H1 (cell line): ENCODE measurements around the gene ANO6. TPM values are rescaled to one million over a fixed set of nuclear protein-coding genes. Genes with fewer than 3 reads are reported as not detected.

Source experiments
- CTCF ChIA-PET: fragments of 300-600 bp; sonication (Branson Sonifier 250); formaldehyde crosslinking; loops from one replicate; lab custom pipeline; 2021; ENCODE audit not compliant: partially characterized antibody; lab: Charles Lee
- POLR2A ChIA-PET: fragments of 300-600 bp; sonication (Branson Sonifier 250); formaldehyde crosslinking; loops from one replicate; lab custom pipeline; 2021; ENCODE audit warnings: inconsistent platforms; ENCODE audit not compliant: partially characterized antibody; lab: Charles Lee
- DNase-seq, 2 experiments: peaks; one replicate each; pipeline versions ENCODE4 v3.0.0 to v3.0.0-alpha.2; 2010 to 2022; ENCODE audit warnings: low spot score in 2 of 2, low read depth in 1 of 2, mixed read lengths in 1 of 2
- FAIRE-seq: peaks from 2 replicates; lab custom pipeline; 2011; peaks lifted over from hg19 to GRCh38; lab: Jason Lieb, UNC
- H2AFZ ChIP-seq: 2 replicates; pipeline ENCODE4 v1.8.1; 2012; ENCODE audit warnings: low read length, inconsistent platforms
- H2AK5ac ChIP-seq: 2 replicates; pipeline ENCODE4 v1.6.1; 2013; ENCODE audit warnings: low read depth, low read length
- H2BK120ac ChIP-seq: replicated peaks from 2 replicates; pipeline ENCODE3; 2013; ENCODE audit warnings: low read depth, low read length, inconsistent platforms
- H2BK12ac ChIP-seq: 2 replicates; pipeline ENCODE4 v1.6.1; 2013; ENCODE audit warnings: low read depth, low read length
- H2BK15ac ChIP-seq: 2 replicates; pipeline ENCODE4 v1.6.1; 2013; ENCODE audit warnings: low read length
- H2BK20ac ChIP-seq: 2 replicates; pipeline ENCODE4 v1.6.1; 2013; ENCODE audit warnings: low read length
- H2BK5ac ChIP-seq: 2 replicates; pipeline ENCODE4 v1.6.1; 2013; ENCODE audit warnings: low read depth, low read length
- H3K14ac ChIP-seq: 2 replicates; pipeline ENCODE4 v1.6.1; 2013; ENCODE audit warnings: inconsistent platforms; ENCODE audit not compliant: insufficient read length
- H3K18ac ChIP-seq: 2 replicates; pipeline ENCODE4 v1.6.1; 2013; ENCODE audit warnings: low read length; ENCODE audit errors: extremely low read depth
- H3K23ac ChIP-seq: 2 replicates; pipeline ENCODE4 v1.6.1; 2013; ENCODE audit warnings: inconsistent platforms; ENCODE audit not compliant: insufficient read length
- H3K23me2 ChIP-seq: 2 replicates; pipeline ENCODE4 v1.6.1; 2013; ENCODE audit warnings: low read depth, low read length
- H3K27ac ChIP-seq: 2 replicates; pipeline ENCODE4 v1.6.1; 2011; ENCODE audit warnings: low read depth, low read length, inconsistent platforms
- H3K27me3 ChIP-seq, 4 experiments: replicated peaks in 1 of 4; 1 replicate in 1 of 4; 2 replicates in 3 of 4; pipeline versions ENCODE4 v1.6.1 to v1.8.1; 2011 to 2013; ENCODE audit warnings: low read length in 3 of 4, mild to moderate bottlenecking in 3 of 4, inconsistent platforms in 2 of 4, mixed read lengths in 2 of 4, moderate library complexity in 1 of 4; ENCODE audit not compliant: control insufficient read depth in 3 of 4, insufficient read depth in 3 of 4; ENCODE audit errors: extremely low read depth in 1 of 4
- H3K36me3 ChIP-seq, 4 experiments: 2 replicates each; pipeline versions ENCODE4 v1.6.1 to v1.8.1; 2011 to 2013; ENCODE audit warnings: mild to moderate bottlenecking in 4 of 4, low read length in 3 of 4, moderate library complexity in 2 of 4, control low read depth in 1 of 4, inconsistent platforms in 1 of 4; ENCODE audit not compliant: insufficient read depth in 4 of 4, control insufficient read depth in 2 of 4
- H3K4ac ChIP-seq: replicated peaks from 2 replicates; pipeline ENCODE3; 2013; ENCODE audit warnings: low read length, low read depth, mixed read lengths, inconsistent platforms; ENCODE audit not compliant: insufficient read length
- H3K4me1 ChIP-seq, 4 experiments: replicated peaks in 1 of 4; 1 replicate in 1 of 4; 2 replicates in 3 of 4; pipeline versions ENCODE4 v1.6.1 to v1.8.1; 2011 to 2013; ENCODE audit warnings: low read length in 3 of 4, inconsistent platforms in 2 of 4, mixed read lengths in 1 of 4; ENCODE audit not compliant: insufficient read depth in 4 of 4, control insufficient read depth in 3 of 4
- H3K4me2 ChIP-seq, 2 experiments: 2 replicates each; pipeline versions ENCODE4 v1.6.1 to v1.8.1; 2011 to 2013; ENCODE audit warnings: low read depth in 2 of 2, low read length in 2 of 2, control low read depth in 1 of 2, inconsistent platforms in 1 of 2, mild to moderate bottlenecking in 1 of 2; ENCODE audit not compliant: insufficient read depth in 1 of 2
- H3K4me3 ChIP-seq, 4 experiments: fragments of 200-600, 300-600 bp in 1 of 4; sonication (generic), shearing (Covaris generic), sonication (Bioruptor Twin) in 1 of 4; 2 replicates each; pipeline versions ENCODE4 v1.5.1 to v1.8.1; 2011 to 2016; ENCODE audit warnings: low read length in 4 of 4, low read depth in 3 of 4, control low read depth in 2 of 4, inconsistent platforms in 2 of 4, mild to moderate bottlenecking in 2 of 4, mixed read lengths in 1 of 4, moderate library complexity in 1 of 4; ENCODE audit not compliant: insufficient read depth in 2 of 4; ENCODE audit errors: extremely low read depth in 1 of 4
- H3K56ac ChIP-seq: replicated peaks from 2 replicates; pipeline ENCODE3; 2013; ENCODE audit warnings: low read depth, mild to moderate bottlenecking, mixed read lengths, low read length, inconsistent platforms; ENCODE audit not compliant: insufficient read length
- H3K79me1 ChIP-seq: 2 replicates; pipeline ENCODE4 v1.6.1; 2013; ENCODE audit warnings: low read depth, low read length, control low read depth
- H3K79me2 ChIP-seq, 2 experiments: 2 replicates each; pipeline versions ENCODE4 v1.6.1 to v1.8.1; 2012 to 2013; ENCODE audit warnings: low read length in 2 of 2, mild to moderate bottlenecking in 2 of 2, inconsistent platforms in 1 of 2; ENCODE audit not compliant: insufficient read depth in 2 of 2, control insufficient read depth in 1 of 2
- H3K9ac ChIP-seq, 4 experiments: replicated peaks in 1 of 4; 1 replicate in 1 of 4; 2 replicates in 3 of 4; pipeline versions ENCODE4 v1.6.1 to v1.8.1; 2011 to 2013; ENCODE audit warnings: low read depth in 3 of 4, low read length in 3 of 4, control low read depth in 2 of 4, mild to moderate bottlenecking in 2 of 4, moderate library complexity in 2 of 4, inconsistent platforms in 1 of 4; ENCODE audit errors: extremely low read depth in 1 of 4
- H3K9me3 ChIP-seq, 2 experiments: 2 replicates each; pipeline versions ENCODE4 v1.6.1 to v1.8.1; 2012 to 2013; ENCODE audit warnings: mild to moderate bottlenecking in 2 of 2, moderate library complexity in 2 of 2, control low read depth in 1 of 2, inconsistent platforms in 1 of 2, low read depth in 1 of 2, low read length in 1 of 2, mixed read lengths in 1 of 2; ENCODE audit not compliant: insufficient read depth in 2 of 2
- H4K20me1 ChIP-seq, 2 experiments: replicated peaks in 1 of 2; 2 replicates each; pipeline versions ENCODE3 to v1.8.1; 2011 to 2013; ENCODE audit warnings: inconsistent platforms in 2 of 2, low read length in 2 of 2, mild to moderate bottlenecking in 1 of 2; ENCODE audit not compliant: insufficient read depth in 2 of 2, control insufficient read depth in 1 of 2
- H4K5ac ChIP-seq: 2 replicates; pipeline ENCODE4 v1.6.1; 2013; ENCODE audit warnings: low read length, low read depth, mixed read lengths, inconsistent platforms; ENCODE audit not compliant: insufficient read length
- H4K8ac ChIP-seq: 2 replicates; pipeline ENCODE4 v1.8.0; 2013; ENCODE audit warnings: mild to moderate bottlenecking, moderate library complexity, low read length, inconsistent platforms; ENCODE audit not compliant: insufficient read depth; ENCODE audit errors: extremely low read depth
- H4K91ac ChIP-seq: replicated peaks from 2 replicates; pipeline ENCODE3; 2013; ENCODE audit warnings: low read length, mixed read lengths, inconsistent platforms; ENCODE audit not compliant: insufficient read length
- BACH1 ChIP-seq: IDR thresholded peaks from 2 replicates; pipeline ENCODE4 v1.6.1; 2012; ENCODE audit warnings: low read length, improper control_type of control experiment
- BCL11A ChIP-seq, 2 experiments: IDR thresholded peaks; one replicate each; pipeline ENCODE4 v1.6.1; 2011; ENCODE audit warnings: low read depth in 2 of 2, low read length in 2 of 2, mild to moderate bottlenecking in 2 of 2
- CBX8 ChIP-seq: fragments of 300-800, 300-1000 bp; sonication (generic); IDR thresholded peaks from 2 replicates; pipeline ENCODE4 v1.7.1; 2016; ENCODE audit warnings: low read depth, low read length, borderline replicate concordance
- E2F6 ChIP-seq: IDR thresholded peaks from 2 replicates; pipeline ENCODE4 v1.6.1; 2012; ENCODE audit warnings: inconsistent platforms
- EGR1 ChIP-seq: IDR thresholded peaks from 2 replicates; pipeline ENCODE4 v1.6.1; 2011; ENCODE audit warnings: low read depth, low read length, borderline replicate concordance
- GTF2F1 ChIP-seq: IDR thresholded peaks from 2 replicates; pipeline ENCODE4 v1.6.1; 2012; ENCODE audit warnings: low read depth, low read length, improper control_type of control experiment, borderline replicate concordance
- HDAC2 ChIP-seq, 2 experiments: fragments of 300-600 bp in 1 of 2; sonication (generic) in 1 of 2; IDR thresholded peaks; 2 replicates each; pipeline ENCODE4 v1.6.1; 2011 to 2012; ENCODE audit warnings: low read depth in 2 of 2, low read length in 2 of 2, mild to moderate bottlenecking in 2 of 2, moderate library complexity in 2 of 2, borderline replicate concordance in 1 of 2, inconsistent platforms in 1 of 2
- KDM1A ChIP-seq: fragments of 200-600, 300-600 bp; sonication (generic); IDR thresholded peaks from 2 replicates; pipeline ENCODE4 v1.7.1; 2016; ENCODE audit warnings: mild to moderate bottlenecking, low read length, borderline replicate concordance
- NANOG ChIP-seq: IDR thresholded peaks from 2 replicates; pipeline ENCODE4 v1.6.1; 2011; ENCODE audit warnings: low read length, low read depth, mild to moderate bottlenecking, inconsistent platforms; ENCODE audit not compliant: insufficient read depth, poor library complexity, severe bottlenecking
- SAP30 ChIP-seq: fragments of 300-600 bp; sonication (generic); IDR thresholded peaks from 2 replicates; pipeline ENCODE4 v1.7.1; 2012; ENCODE audit warnings: low read length, moderate library complexity, mild to moderate bottlenecking, inconsistent platforms; ENCODE audit not compliant: insufficient read depth, insufficient replicate concordance
- SUZ12 ChIP-seq: fragments of 200-600 bp; sonication (generic); IDR thresholded peaks from 2 replicates; pipeline ENCODE4 v1.6.1; 2012; ENCODE audit warnings: mild to moderate bottlenecking, inconsistent platforms, low read length, moderate library complexity, mixed read lengths
- TAF1 ChIP-seq: IDR thresholded peaks from 2 replicates; pipeline ENCODE4 v1.6.1; 2011; ENCODE audit warnings: mild to moderate bottlenecking, low read depth, low read length
- TAF7 ChIP-seq: optimal IDR thresholded peaks from 2 replicates; pipeline ENCODE3; 2011; ENCODE audit warnings: low read depth, mild to moderate bottlenecking, inconsistent platforms, low read length, moderate library complexity, borderline replicate concordance
- WGBS, 2 experiments: shearing (Covaris generic) in 1 of 2; methylation state at CpG; one replicate each; pipeline versions ENCODE4 v1.1.6 to v1.1.7; 2013 to 2015; ENCODE audit warnings: low lambda C conversion rate in 2 of 2, mixed read lengths in 2 of 2, inconsistent platforms in 1 of 2, low coverage in 1 of 2, missing lambda C conversion rate in 1 of 2; ENCODE audit not compliant: insufficient replicate concordance in 2 of 2, insufficient coverage in 1 of 2, insufficient read length in 1 of 2; ENCODE audit errors: extremely low coverage in 1 of 2, missing lambda C conversion rate in 1 of 2; 5-methylcytosine and 5-hydroxymethylcytosine counted together
- polyA plus RNA-seq, 7 experiments: library from polyadenylated mRNA; depleted of rRNA in 3 of 7; stranded (reverse) in 5 of 7; unstranded in 2 of 7; fragments of >200 nt in 5 of 7; fragments of 200-250 nt in 2 of 7; gene quantifications; 1 replicate in 5 of 7; 2 replicates in 1 of 7; 4 replicates in 1 of 7; pipeline versions ENCODE4 v1.2.1 to v1.2.3, GENCODE V29; 2011 to 2013; ENCODE audit warnings: missing spikeins in 2 of 7, mixed read lengths in 2 of 7
- total RNA-seq: library from RNA; stranded (reverse); fragmentation: NEBNext Ultra II Directional; extraction: Animal tissue kit (Norgen Biotek cat#: 25700); gene quantifications from 2 replicates; pipeline ENCODE4 v1.2.1, GENCODE V29; 2021

ANO6 gene
- total and polyA plus RNA-seq, 2 of the 8 experiments (the other 6 are each of a cell fraction or from before 2014, with no cell fraction given) = 15.1 to 39.7 TPM

DNA sequence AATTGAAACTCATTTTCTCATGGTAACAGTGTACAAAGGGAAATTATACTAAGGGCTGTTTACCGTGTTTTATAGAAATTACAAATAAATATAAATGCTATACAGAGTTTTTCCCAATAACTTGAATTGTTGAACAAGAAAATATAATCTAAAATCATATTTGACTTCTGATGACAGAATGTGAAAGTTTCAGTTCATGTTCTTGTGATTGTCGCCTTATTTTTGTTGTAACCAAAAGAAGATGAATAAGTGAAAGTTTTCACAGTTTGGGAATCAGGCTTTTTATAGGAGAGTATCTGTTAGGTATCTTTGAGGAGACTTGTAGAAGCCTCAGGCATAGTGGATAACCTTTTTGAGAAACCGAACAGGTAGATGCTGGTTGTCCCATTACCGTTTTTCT, 28.1 kb downstream of the ANO6 start:
- Histone ChIP-seq H3K9me3 (no peaks in the 10 kb centered on the region; a peak in 1 of 4 replicates), H3K27me3 (no peaks in the 10 kb centered on the region), H3K14ac (no peak overlapping the region), H3K4ac (no peak overlapping the region), H2BK120ac (no peak overlapping the region), H2BK15ac (no peak overlapping the region), H3K18ac (no peak overlapping the region), H3K56ac (no peak overlapping the region), H3K36me3 (no peaks in the 10 kb centered on the region), H4K5ac (no peak overlapping the region), H2AFZ (no peak overlapping the region), H2BK20ac (no peak overlapping the region), H3K27ac (no peak overlapping the region), H3K79me1 (peaks cover 5% of the 10 kb centered on the region; the same call in 1 of the 2 replicates), H2BK12ac (no peak overlapping the region), H3K4me2 (no peak overlapping the region), H2BK5ac (no peak overlapping the region), H3K4me3 (no peak overlapping the region), H4K91ac (no peak overlapping the region), H4K20me1 (peaks cover 0 to 7% of the 10 kb centered on the region in 2 experiments), H3K4me1 (peaks cover 0 to 6% (median 1%) of the 10 kb centered on the region in 4 experiments; a peak in 2 of 7 replicates), H4K8ac (no peak overlapping the region), H3K23ac (no peak overlapping the region), H2AK5ac (no peak overlapping the region), H3K9ac (no peak overlapping the region), H3K23me2 (no peaks in the 10 kb centered on the region), H3K79me2 (peaks cover 2 to 66% of the 10 kb centered on the region in 2 experiments; a peak in 3 of 4 replicates)
- CTCF ChIA-PET = interaction anchor here (0.8 to 1.2 kb wide), 2 partner anchors 59 to 95 kb away, joined by 3 to 5 read pairs; no protein-coding TSS in a partner anchor
- POLR2A ChIA-PET = no interaction called here
- DNase-seq (no peak), FAIRE-seq (no peak)
- WGBS, 2 experiments = 87% methylated on average over 4 of the region's 4 CpGs; no CpG with 5 or more reads in 1 of the 2 experiments
- no peak for TF ChIP-seq HDAC2 (IDR thresholded peaks at IDR 0.05; ENCODE audit: borderline replicate concordance in 1 of 2, low read depth in 2 of 2, low read length in 2 of 2)
- no peak for TF ChIP-seq EGR1
- no peak for TF ChIP-seq NANOG
- TF ChIP-seq GTF2F1 = no peak
- no peak for TF ChIP-seq TAF7
- no peak for TF ChIP-seq SUZ12
- no peak for TF ChIP-seq KDM1A
- TF ChIP-seq SAP30 = no peak
- no peak for TF ChIP-seq BCL11A (IDR thresholded peaks at IDR 0.05; ENCODE audit: low read depth in 2 of 2, low read length in 2 of 2)
- TF ChIP-seq E2F6 = no peak
- TF ChIP-seq TAF1 = no peak
- no peak for TF ChIP-seq CBX8
- TF ChIP-seq BACH1 = no peak
